ENCODE results near the gene SORBS2. TPM values are rescaled to one million over a fixed set of nuclear protein-coding genes. Genes with fewer than 3 reads are reported as not detected.

Gene SORBS2
- total RNA-seq, 2 experiments from 2014 or later, result not detected

GRCh38 chr4:185809533-185810071 lies 2.4 kb downstream of the SORBS2 start:
- Mint-ChIP-seq H3K27ac (no peak overlapping the region), H3K4me3 (no peak overlapping the region), H3K9me3 (ENCODE audit: insufficient read depth) (no peaks in the 10 kb centered on the region), H3K27me3 (ENCODE audit: low read depth) (peaks cover 4% of the 10 kb centered on the region), H3K4me1 (ENCODE audit: low read depth) (no peaks in the 10 kb centered on the region), H3K36me3 (ENCODE audit: low read depth) (no peaks in the 10 kb centered on the region)
- ChIA-PET CTCF (no interaction called here), POLR2A (no interaction called here)
- DNase-seq, result no peak
- ATAC-seq, result no peak

GRCh38 chr4:185809121-185809520 lies 2.9 kb downstream of the SORBS2 start:
- H3K9me3 Mint-ChIP-seq (ENCODE audit: insufficient read depth), result no peaks in the 10 kb centered on the region
- peaks cover 4% of the 10 kb centered on the region for H3K27me3 Mint-ChIP-seq (ENCODE audit: low read depth)
- no peak overlapping the region for H3K4me3 Mint-ChIP-seq
- CTCF ChIA-PET, result no interaction called here
- H3K36me3 Mint-ChIP-seq (ENCODE audit: low read depth), result no peaks in the 10 kb centered on the region
- H3K27ac Mint-ChIP-seq, result no peak overlapping the region
- H3K4me1 Mint-ChIP-seq (ENCODE audit: low read depth), result no peaks in the 10 kb centered on the region
- DNase-seq, result no peak
- POLR2A ChIA-PET, result no interaction called here
- ATAC-seq, result no peak

GRCh38 chr4:185805979-185806378 lies 6.0 kb downstream of the SORBS2 start:
- no peaks in the 10 kb centered on the region for H3K36me3 Mint-ChIP-seq (ENCODE audit: low read depth)
- H3K4me1 Mint-ChIP-seq (ENCODE audit: low read depth), result no peaks in the 10 kb centered on the region
- H3K27me3 Mint-ChIP-seq (ENCODE audit: low read depth), result peaks cover 4% of the 10 kb centered on the region
- CTCF ChIA-PET, result no interaction called here
- POLR2A ChIA-PET, result no interaction called here
- H3K4me3 Mint-ChIP-seq, result no peak overlapping the region
- DNase-seq (no peak), ATAC-seq (no peak)
- no peaks in the 10 kb centered on the region for H3K9me3 Mint-ChIP-seq (ENCODE audit: insufficient read depth)
- no peak overlapping the region for H3K27ac Mint-ChIP-seq

- no peak for DNase-seq
- peaks cover 2% of the 10 kb centered on the region for H3K27me3 Mint-ChIP-seq (ENCODE audit: low read depth)
- POLR2A ChIA-PET, result no interaction called here
- ATAC-seq, result no peak
- no peaks in the 10 kb centered on the region for H3K36me3 Mint-ChIP-seq (ENCODE audit: low read depth)
- H3K9me3 Mint-ChIP-seq (ENCODE audit: insufficient read depth), result no peaks in the 10 kb centered on the region
- CTCF ChIA-PET, result no interaction called here
- no peak overlapping the region for H3K4me3 Mint-ChIP-seq
- no peaks in the 10 kb centered on the region for H3K4me1 Mint-ChIP-seq (ENCODE audit: low read depth)
- H3K27ac Mint-ChIP-seq, result no peak overlapping the region
Measured at GRCh38 chr4:185805262-185805802, 6.7 kb downstream of the SORBS2 start.

GRCh38 chr4:185803022-185803421 lies 9.0 kb downstream of the SORBS2 start:
- Mint-ChIP-seq H3K4me3 (no peak overlapping the region), H3K27me3 (ENCODE audit: low read depth) (no peaks in the 10 kb centered on the region), H3K9me3 (ENCODE audit: insufficient read depth) (no peaks in the 10 kb centered on the region), H3K4me1 (ENCODE audit: low read depth) (no peaks in the 10 kb centered on the region), H3K27ac (no peak overlapping the region), H3K36me3 (ENCODE audit: low read depth) (no peaks in the 10 kb centered on the region)
- POLR2A ChIA-PET, result no interaction called here
- CTCF ChIA-PET, result no interaction called here
- no peak for DNase-seq
- no peak for ATAC-seq

- ChIA-PET CTCF (no interaction called here), POLR2A (no interaction called here)
- H3K4me1 Mint-ChIP-seq (ENCODE audit: low read depth), result no peaks in the 10 kb centered on the region
- no peak for ATAC-seq
- no peak for DNase-seq
- no peaks in the 10 kb centered on the region for H3K9me3 Mint-ChIP-seq (ENCODE audit: insufficient read depth)
- H3K27me3 Mint-ChIP-seq (ENCODE audit: low read depth), result no peaks in the 10 kb centered on the region
- H3K4me3 Mint-ChIP-seq, result no peak overlapping the region
- no peak overlapping the region for H3K27ac Mint-ChIP-seq
- H3K36me3 Mint-ChIP-seq (ENCODE audit: low read depth), result no peaks in the 10 kb centered on the region
Measured at GRCh38 chr4:185801471-185801870, 10.5 kb downstream of the SORBS2 start.

GRCh38 chr4:185800266-185800945 lies 11.6 kb downstream of the SORBS2 start:
- Mint-ChIP-seq H3K9me3 (ENCODE audit: insufficient read depth) (no peaks in the 10 kb centered on the region), H3K4me1 (ENCODE audit: low read depth) (no peaks in the 10 kb centered on the region), H3K4me3 (no peak overlapping the region), H3K36me3 (ENCODE audit: low read depth) (no peaks in the 10 kb centered on the region), H3K27me3 (ENCODE audit: low read depth) (no peaks in the 10 kb centered on the region), H3K27ac (no peak overlapping the region)
- DNase-seq (no peak), ATAC-seq (no peak)
- ChIA-PET CTCF (no interaction called here), POLR2A (no interaction called here)

- H3K27me3 Mint-ChIP-seq (ENCODE audit: low read depth), result no peaks in the 10 kb centered on the region
- H3K27ac Mint-ChIP-seq, result no peak overlapping the region
- CTCF ChIA-PET, result no interaction called here
- H3K4me1 Mint-ChIP-seq (ENCODE audit: low read depth), result no peaks in the 10 kb centered on the region
- no peak overlapping the region for H3K4me3 Mint-ChIP-seq
- no peak for ATAC-seq
- no peaks in the 10 kb centered on the region for H3K9me3 Mint-ChIP-seq (ENCODE audit: insufficient read depth)
- POLR2A ChIA-PET, result no interaction called here
- no peaks in the 10 kb centered on the region for H3K36me3 Mint-ChIP-seq (ENCODE audit: low read depth)
- DNase-seq, result no peak
Measured at GRCh38 chr4:185799442-185799841, 12.6 kb downstream of the SORBS2 start.

GRCh38 chr4:185797596-185798338 lies 14.2 kb downstream of the SORBS2 start:
- no peaks in the 10 kb centered on the region for H3K4me1 Mint-ChIP-seq (ENCODE audit: low read depth)
- CTCF ChIA-PET, result no interaction called here
- POLR2A ChIA-PET, result no interaction called here
- ATAC-seq (no peak), DNase-seq (no peak)
- H3K4me3 Mint-ChIP-seq, result no peak overlapping the region
- H3K27me3 Mint-ChIP-seq (ENCODE audit: low read depth), result no peaks in the 10 kb centered on the region
- H3K9me3 Mint-ChIP-seq (ENCODE audit: insufficient read depth), result no peaks in the 10 kb centered on the region
- no peak overlapping the region for H3K27ac Mint-ChIP-seq
- no peaks in the 10 kb centered on the region for H3K36me3 Mint-ChIP-seq (ENCODE audit: low read depth)

- Mint-ChIP-seq H3K36me3 (ENCODE audit: low read depth) (no peaks in the 10 kb centered on the region), H3K27me3 (ENCODE audit: low read depth) (no peaks in the 10 kb centered on the region), H3K27ac (no peak overlapping the region), H3K9me3 (ENCODE audit: insufficient read depth) (no peaks in the 10 kb centered on the region), H3K4me1 (ENCODE audit: low read depth) (no peaks in the 10 kb centered on the region), H3K4me3 (no peak overlapping the region)
- no peak for ATAC-seq
- no peak for DNase-seq
- POLR2A ChIA-PET, result no interaction called here
- CTCF ChIA-PET, result no interaction called here
Measured at GRCh38 chr4:185797018-185797417, 15.0 kb downstream of the SORBS2 start.

- H3K27me3 Mint-ChIP-seq (ENCODE audit: low read depth), result no peaks in the 10 kb centered on the region
- POLR2A ChIA-PET, result no interaction called here
Measured at GRCh38 chr4:185796176-185796575, 15.8 kb downstream of the SORBS2 start.

GRCh38 chr4:185794637-185795036 lies 17.4 kb downstream of the SORBS2 start:
- H3K9me3 Mint-ChIP-seq (ENCODE audit: insufficient read depth), result no peaks in the 10 kb centered on the region
- ChIA-PET CTCF (no interaction called here), POLR2A (no interaction called here)
- no peaks in the 10 kb centered on the region for H3K27me3 Mint-ChIP-seq (ENCODE audit: low read depth)
- H3K27ac Mint-ChIP-seq, result no peak overlapping the region
- ATAC-seq (no peak), DNase-seq (no peak)
- H3K4me1 Mint-ChIP-seq (ENCODE audit: low read depth), result no peaks in the 10 kb centered on the region
- no peak overlapping the region for H3K4me3 Mint-ChIP-seq
- H3K36me3 Mint-ChIP-seq (ENCODE audit: low read depth), result no peaks in the 10 kb centered on the region

More at GRCh38 chr4:185796176-185796575, 15.8 kb downstream of the SORBS2 start:
- Mint-ChIP-seq H3K9me3 (ENCODE audit: insufficient read depth) (no peaks in the 10 kb centered on the region), H3K27ac (no peak overlapping the region), H3K4me3 (no peak overlapping the region), H3K36me3 (ENCODE audit: low read depth) (no peaks in the 10 kb centered on the region), H3K4me1 (ENCODE audit: low read depth) (no peaks in the 10 kb centered on the region)
- DNase-seq (no peak), ATAC-seq (no peak)
- CTCF ChIA-PET, result no interaction called here

All from activated CD8-positive, alpha-beta T cell treated with anti-CD3 and anti-CD28 coated beads, Interleukin-2, amount 10 ng/mL, durations not matched to agents 7 days and 5 days (primary cell).